GM19025 (cell line): ENCODE results near the gene MVK.

Experiments used
- ATAC-seq: cut with Tn5 transposase; IDR thresholded peaks from one replicate; pipeline ENCODE4 v1.9.1; 2021; ENCODE audit warnings: mild to moderate bottlenecking, low read depth, moderate library complexity; ENCODE audit not compliant: unreplicated experiment

Gene MVK

GRCh38 chr12:109544955-109545531 is 28.6 kb upstream of the MVK start:
- ATAC-seq: no peak

- no peak for ATAC-seq
Measured at GRCh38 chr12:109545826-109546225, 27.8 kb upstream of the MVK start.

- ATAC-seq: no peak
Measured at GRCh38 chr12:109547286-109547685, 26.3 kb upstream of the MVK start.

GRCh38 chr12:109548258-109548657 is 25.3 kb upstream of the MVK start:
- ATAC-seq: no peak

DNA sequence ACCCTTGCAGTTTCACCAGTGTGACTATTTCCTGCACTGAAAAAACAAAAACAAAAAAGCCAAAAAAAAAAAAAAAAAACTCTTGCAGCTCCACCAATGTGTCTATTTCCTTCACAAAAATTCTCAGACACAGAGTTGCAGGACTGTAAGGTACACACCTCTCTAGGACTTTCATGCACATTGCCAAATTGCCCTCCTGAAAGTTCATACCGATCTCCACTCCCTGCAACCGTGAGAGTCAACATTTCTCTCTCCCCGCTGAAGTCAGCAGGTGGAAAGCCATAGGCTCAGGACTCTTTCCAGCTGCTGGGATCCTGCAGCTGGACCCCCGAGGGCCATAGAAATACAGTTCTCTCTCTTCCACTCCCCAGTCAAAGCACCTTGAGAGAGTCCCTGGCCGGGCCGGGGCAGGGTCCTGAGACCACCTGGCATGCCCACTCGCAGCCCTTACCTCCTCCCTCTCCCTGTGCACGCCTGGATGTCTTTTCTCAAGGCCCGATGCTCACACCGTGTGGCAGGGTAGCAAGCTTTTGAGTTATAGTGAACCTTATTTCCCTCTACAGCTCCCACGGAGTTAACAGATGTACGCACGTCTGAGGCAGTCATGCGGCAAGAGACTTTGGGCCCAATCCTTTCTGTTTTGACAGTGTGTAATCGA is 23.9 kb upstream of the MVK start:
- ATAC-seq: no peak

GRCh38 chr12:109550281-109550680 is 23.3 kb upstream of the MVK start:
- no peak for ATAC-seq

- ATAC-seq: no peak
Measured at GRCh38 chr12:109551108-109551507, 22.5 kb upstream of the MVK start.

- ATAC-seq: no peak
Measured at GRCh38 chr12:109552971-109553370, 20.6 kb upstream of the MVK start.

- no peak for ATAC-seq
Measured at GRCh38 chr12:109553483-109553882, 20.1 kb upstream of the MVK start.

- no peak for ATAC-seq
Measured at GRCh38 chr12:109553906-109554500, 19.6 kb upstream of the MVK start.

GRCh38 chr12:109554761-109555160 is 18.8 kb upstream of the MVK start:
- ATAC-seq: no peak

DNA sequence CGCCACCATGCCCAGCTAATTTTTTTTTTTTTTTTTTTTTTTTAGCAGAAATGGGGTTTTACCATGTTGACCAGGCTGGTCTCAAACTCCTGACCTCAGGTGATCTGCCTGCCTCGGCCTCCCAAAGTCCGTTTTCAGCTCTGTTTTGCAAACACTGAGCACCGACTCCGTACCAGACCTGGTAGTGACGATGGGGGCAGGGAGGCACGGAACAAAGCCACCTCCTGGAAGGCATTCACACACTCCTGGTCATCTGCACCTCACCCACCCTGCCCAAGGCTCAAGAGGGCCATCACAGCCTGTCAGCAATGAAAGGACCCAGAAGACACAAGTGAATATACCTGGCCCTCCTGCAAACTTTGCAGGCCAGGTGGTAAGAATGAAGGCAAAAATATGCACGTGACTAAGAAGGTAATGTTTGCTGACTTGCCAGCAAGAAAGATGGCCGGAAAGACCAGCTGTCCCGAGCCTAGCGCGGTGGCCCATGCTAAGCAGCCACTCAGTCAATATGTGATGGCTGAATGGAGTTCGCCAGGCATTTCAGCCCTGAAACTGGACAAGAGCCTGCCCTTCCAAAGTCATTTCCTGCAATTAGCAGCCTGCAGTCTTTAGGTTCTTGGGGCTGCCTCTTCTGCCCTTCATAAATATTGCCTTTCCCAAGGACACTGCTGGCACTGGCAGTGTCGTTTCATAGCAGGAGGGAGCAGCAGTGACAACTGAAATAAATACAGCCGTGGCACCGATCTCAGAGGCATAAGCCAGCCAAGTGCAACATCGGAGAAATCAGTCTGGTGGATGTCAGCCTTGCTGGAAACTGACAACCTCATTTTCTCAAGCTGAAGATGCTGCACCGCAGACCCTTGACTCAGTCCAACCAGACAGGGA is 17.9 kb upstream of the MVK start:
- no peak for ATAC-seq

DNA sequence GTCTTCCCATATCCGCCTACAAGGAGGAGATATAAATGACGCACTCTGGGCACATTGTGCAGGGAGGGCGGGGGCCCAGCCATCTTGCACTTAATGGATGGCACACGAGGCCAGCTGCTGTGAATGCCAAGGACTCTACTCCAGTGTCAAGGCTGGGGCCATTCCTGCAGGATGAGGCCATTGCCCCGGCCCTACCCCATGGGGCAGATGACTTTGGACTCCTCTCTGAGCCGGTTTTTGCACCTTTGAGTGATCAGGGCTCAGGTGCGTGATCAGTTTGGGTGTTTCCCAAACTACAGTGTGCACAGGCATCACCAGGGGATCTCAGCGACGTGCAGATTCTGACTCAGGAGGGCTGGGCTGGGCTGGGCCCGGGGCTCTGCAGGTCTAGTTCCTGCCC is 16.4 kb upstream of the MVK start:
- no peak for ATAC-seq

- ATAC-seq: no peak
Measured at GRCh38 chr12:109557805-109558204, 15.8 kb upstream of the MVK start.

DNA sequence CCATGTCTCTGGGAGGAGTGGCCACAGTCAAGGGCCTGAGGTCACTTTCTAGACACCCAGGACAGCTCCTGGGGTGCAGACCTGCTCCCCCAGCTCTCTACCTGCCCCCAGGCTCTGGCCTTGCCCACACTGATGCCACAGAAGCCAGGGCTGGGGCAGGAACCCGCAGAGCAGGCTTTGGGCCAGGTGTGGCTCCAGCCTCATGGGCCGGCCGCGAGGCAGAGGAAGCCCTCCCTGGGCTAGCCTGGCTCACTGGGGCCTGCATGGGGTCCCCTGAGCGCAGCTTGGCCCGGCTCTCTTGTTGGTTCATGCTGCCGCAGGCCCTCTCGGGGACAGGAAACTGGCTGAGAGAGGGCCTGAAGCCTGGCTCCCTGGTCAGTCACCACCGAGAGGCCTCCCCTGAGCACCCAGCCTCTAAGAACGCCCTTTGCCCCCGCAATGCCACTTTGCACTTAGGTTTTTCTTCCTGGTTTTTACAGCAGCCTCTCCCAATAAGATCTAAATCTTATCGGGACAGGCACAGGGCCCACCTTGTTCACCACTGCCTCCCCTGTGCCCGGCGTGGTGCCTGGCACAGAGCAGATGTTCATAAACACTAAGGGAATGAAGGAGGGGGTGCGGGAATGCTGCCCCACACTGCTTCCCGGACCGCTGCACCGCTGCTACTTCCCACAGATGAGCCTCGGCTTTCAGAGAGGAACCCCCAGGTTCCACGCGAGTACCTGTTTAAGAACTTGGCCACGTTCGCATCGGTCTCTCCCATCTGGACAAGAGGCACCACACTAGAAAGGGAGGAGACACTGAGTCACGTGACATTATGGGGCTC is 15.0 kb upstream of the MVK start:
- no peak for ATAC-seq

GRCh38 chr12:109559200-109559505 is 14.4 kb upstream of the MVK start:
- ATAC-seq: no peak

GRCh38 chr12:109559601-109560000 is 14.0 kb upstream of the MVK start:
- no peak for ATAC-seq

DNA sequence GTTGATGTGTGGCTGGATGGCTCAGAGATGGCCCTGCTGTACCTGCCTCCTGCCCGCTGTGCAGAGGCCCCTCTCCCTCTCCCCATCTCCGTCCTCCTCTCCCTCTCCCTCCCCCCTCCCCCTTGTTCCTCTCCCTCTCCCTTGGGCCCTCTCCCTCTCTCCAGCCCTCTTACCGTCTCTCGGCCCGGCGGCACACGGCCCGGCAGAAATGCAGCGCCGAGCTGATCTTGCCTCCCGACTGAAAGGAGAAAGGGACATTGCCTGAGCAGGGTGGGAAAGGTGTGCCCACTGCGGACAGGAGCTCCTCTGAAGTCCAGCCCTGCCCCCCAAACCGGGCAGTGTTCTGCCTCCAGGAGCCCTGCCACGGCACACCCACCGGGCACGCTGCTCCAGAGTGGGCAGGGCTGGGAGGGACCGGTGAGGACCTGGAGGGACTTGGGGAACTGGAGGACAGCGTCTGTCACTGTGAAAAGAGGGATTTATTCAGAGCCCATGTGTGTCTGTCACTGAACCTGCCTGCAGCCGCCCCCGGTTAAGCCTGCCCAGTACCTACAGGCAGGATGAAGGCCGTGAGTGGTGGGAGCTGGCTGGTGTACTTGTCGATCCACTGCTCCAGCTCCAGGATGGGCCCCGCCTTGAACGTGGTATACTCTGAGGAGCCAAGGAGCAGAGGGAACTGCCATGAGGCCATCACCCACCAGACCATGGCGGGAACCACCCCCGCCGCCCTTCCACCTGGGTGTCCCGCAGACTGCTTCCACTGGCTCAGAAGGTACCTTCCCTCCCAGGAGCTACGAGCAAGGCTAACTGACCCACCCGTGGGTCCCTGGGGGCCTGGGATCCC is 12.5 kb upstream of the MVK start:
- ATAC-seq: no peak

DNA sequence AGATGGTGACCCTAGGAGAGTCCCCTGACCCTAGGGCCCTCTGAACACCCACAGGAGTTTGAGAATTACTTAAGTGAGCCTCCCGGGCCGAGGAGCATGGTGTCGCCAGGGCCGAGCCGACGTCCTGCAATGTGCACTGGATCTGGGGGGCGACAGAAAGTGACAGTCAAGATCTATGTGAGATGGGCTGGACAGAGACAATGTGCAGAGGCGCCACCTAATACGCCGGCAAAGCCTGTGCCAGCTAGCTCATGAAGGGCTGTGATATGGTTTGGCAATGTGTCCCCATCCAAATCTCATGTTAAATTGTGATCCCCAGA is 11.9 kb upstream of the MVK start:
- ATAC-seq: no peak

DNA sequence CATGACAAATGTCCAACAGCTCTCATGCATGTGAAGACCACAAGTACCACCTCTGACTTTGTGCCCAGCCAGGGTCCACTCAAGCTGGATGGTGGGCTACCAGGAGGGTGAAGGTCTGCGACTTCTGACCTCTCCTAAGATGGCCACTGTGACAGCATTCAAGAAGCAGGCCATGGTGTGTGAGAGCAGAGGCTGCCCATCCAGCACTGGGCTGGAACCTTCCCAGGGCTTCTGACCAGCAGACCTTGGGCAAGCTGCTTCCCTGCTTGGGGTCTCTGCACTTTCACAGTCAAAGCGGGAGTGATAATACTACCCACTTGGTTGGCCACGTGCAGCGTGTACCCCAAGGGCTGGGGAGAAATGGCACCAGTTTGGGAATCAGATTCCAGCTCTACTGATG is 10.7 kb upstream of the MVK start:
- ATAC-seq: no peak
